Measurements from ENCODE around the gene CENPE. TPM values are rescaled to one million over a fixed set of nuclear protein-coding genes. Genes with fewer than 3 reads are reported as not detected.

CENPE gene
- total RNA-seq, 1 experiment from 2014 or later, result 38.1 TPM

DNA sequence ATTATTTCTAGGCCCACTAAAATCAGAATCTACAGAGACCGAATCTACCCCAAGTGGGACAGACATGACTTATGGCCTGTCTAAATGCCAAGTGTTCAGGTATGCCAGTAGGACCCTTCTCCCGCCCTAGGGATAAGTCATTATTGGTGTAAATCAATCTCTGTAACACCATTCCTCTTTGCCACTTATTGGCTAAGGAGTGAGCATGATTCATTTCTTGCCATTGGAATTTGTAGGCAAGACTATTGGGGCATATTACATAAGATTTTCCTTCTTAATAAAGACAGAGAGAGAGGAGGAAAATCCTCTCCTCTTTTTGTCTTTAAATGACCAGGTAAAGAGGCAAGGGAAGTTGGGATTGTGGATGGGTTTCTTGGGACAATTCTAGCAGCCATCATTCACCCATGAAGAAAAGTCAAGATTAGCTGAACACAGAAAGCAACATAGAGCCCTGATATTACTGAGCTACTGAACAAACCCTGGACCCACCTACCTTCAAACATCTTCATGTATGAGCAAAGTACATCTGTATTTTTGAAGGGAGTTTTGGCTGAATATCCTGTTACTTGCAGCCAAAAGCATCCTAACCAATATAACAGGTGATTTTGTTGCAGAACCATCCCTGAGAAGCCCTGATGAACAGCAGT, 124.2 kb downstream of the CENPE start:
- no peak overlapping the region for H3K27ac ChIP-seq (ENCODE audit: insufficient read length, low read depth, low read length)
- H2AK5ac ChIP-seq (ENCODE audit: insufficient read length, low read length), result no peak overlapping the region
- no peak overlapping the region for H2AFZ ChIP-seq (ENCODE audit: low read length)
- H4K5ac ChIP-seq (ENCODE audit: insufficient read length, low read depth, low read length), result no peak overlapping the region
- Mint-ChIP-seq H3K9me3 (no peaks in the 10 kb centered on the region), H3K4me1 (peaks cover 20 to 21% of the 10 kb centered on the region in 2 experiments), H3K4me3 (no peak overlapping the region), H3K27ac (no peak overlapping the region), H3K36me3 (ENCODE audit: insufficient read depth in 1 of 3, low read depth in 3 of 3) (no peaks in the 10 kb centered on the region), H3K27me3 (ENCODE audit: low read depth) (peaks cover 34% of the 10 kb centered on the region)
- no peak overlapping the region for H2BK15ac ChIP-seq (ENCODE audit: low read depth, low read length)
- H3K23me2 ChIP-seq (ENCODE audit: insufficient read length, low read depth, low read length, poor library complexity, severe bottlenecking), result peaks cover 7% of the 10 kb centered on the region
- no peak overlapping the region for H3K56ac ChIP-seq (ENCODE audit: insufficient read length, low read depth, low read length)
- peaks cover 5% of the 10 kb centered on the region; the same call in 1 of the 2 replicates for H3K27me3 ChIP-seq (ENCODE audit: insufficient read depth, low read length)
- no peak overlapping the region for H3K4ac ChIP-seq (ENCODE audit: low read depth, low read length)
- no peak overlapping the region for H2BK20ac ChIP-seq (ENCODE audit: low read depth, low read length, poor library complexity, severe bottlenecking)
- no peak overlapping the region for H3K23ac ChIP-seq (ENCODE audit: insufficient read length, low read depth, low read length)
- H3K4me2 ChIP-seq (ENCODE audit: insufficient read depth, insufficient read length, low read length), result no peak overlapping the region
- no peaks in the 10 kb centered on the region for H3K79me1 ChIP-seq (ENCODE audit: insufficient read depth, low read depth, low read length, poor library complexity, severe bottlenecking)
- no peak overlapping the region for H3K14ac ChIP-seq (ENCODE audit: insufficient read depth, low read length)
- no peaks in the 10 kb centered on the region for H3K9me3 ChIP-seq (ENCODE audit: control insufficient read depth, low read depth, low read length)
- H4K8ac ChIP-seq (replicated peaks; ENCODE audit: insufficient read length, low read depth, low read length), result no peak overlapping the region
- H3K79me2 ChIP-seq (ENCODE audit: insufficient read depth, low read length), result no peaks in the 10 kb centered on the region
- TF ChIP-seq, protein P1, sequence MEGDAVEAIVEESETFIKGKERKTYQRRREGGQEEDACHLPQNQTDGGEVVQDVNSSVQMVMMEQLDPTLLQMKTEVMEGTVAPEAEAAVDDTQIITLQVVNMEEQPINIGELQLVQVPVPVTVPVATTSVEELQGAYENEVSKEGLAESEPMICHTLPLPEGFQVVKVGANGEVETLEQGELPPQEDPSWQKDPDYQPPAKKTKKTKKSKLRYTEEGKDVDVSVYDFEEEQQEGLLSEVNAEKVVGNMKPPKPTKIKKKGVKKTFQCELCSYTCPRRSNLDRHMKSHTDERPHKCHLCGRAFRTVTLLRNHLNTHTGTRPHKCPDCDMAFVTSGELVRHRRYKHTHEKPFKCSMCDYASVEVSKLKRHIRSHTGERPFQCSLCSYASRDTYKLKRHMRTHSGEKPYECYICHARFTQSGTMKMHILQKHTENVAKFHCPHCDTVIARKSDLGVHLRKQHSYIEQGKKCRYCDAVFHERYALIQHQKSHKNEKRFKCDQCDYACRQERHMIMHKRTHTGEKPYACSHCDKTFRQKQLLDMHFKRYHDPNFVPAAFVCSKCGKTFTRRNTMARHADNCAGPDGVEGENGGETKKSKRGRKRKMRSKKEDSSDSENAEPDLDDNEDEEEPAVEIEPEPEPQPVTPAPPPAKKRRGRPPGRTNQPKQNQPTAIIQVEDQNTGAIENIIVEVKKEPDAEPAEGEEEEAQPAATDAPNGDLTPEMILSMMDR (conservative IDR thresholded peaks at IDR 0.05), result no peak
- DNase-seq, result no peak
- no peak overlapping the region for H2BK5ac ChIP-seq (ENCODE audit: insufficient read length, low read length)
- no peak overlapping the region for H2BK120ac ChIP-seq (ENCODE audit: low read depth, low read length, poor library complexity, severe bottlenecking)
- H3K18ac ChIP-seq (ENCODE audit: insufficient read length, low read depth, low read length), result no peak overlapping the region
- no CpG with 5 or more reads among the region's 2 CpGs for WGBS (ENCODE audit: extremely low coverage, insufficient read length, low lambda C conversion rate)
- H4K91ac ChIP-seq (ENCODE audit: insufficient read length, low read depth, low read length), result no peak overlapping the region
- no peak overlapping the region for H3K9ac ChIP-seq (ENCODE audit: extremely low read depth, insufficient read length, low read length)
- H3T11ph ChIP-seq (ENCODE audit: low read length), result no peak overlapping the region
- H2BK12ac ChIP-seq (ENCODE audit: insufficient read length, low read depth, low read length), result no peak overlapping the region
- no peaks in the 10 kb centered on the region for H3K4me1 ChIP-seq (ENCODE audit: insufficient read depth, low read length)
- no peaks in the 10 kb centered on the region for H4K20me1 ChIP-seq (ENCODE audit: control insufficient read depth, insufficient read depth, insufficient read length)

All from H9 (cell line).